ENCODE data around the gene CXCL14.

The CXCL14 gene

GRCh38 chr5:135604056-135604455, 25.3 kb upstream of the CXCL14 start:
- DNase-seq (ENCODE audit: low read depth) = no peak
- H3K4me3 ChIP-seq (ENCODE audit: low read depth, low read length) = no peak overlapping the region
- TF ChIP-seq CTCF (conservative IDR thresholded peaks at IDR 0.05; ENCODE audit: low read depth, low read length) = no peak

GRCh38 chr5:135602882-135603721, 24.3 kb upstream of the CXCL14 start:
- no peak overlapping the region for H3K4me3 ChIP-seq (ENCODE audit: low read depth, low read length)
- DNase-seq (ENCODE audit: low read depth) = no peak
- no peak for TF ChIP-seq CTCF (conservative IDR thresholded peaks at IDR 0.05; ENCODE audit: low read depth, low read length)

- no peak overlapping the region for H3K4me3 ChIP-seq (ENCODE audit: low read depth, low read length)
- DNase-seq (ENCODE audit: low read depth) = no peak
- TF ChIP-seq CTCF (conservative IDR thresholded peaks at IDR 0.05; ENCODE audit: low read depth, low read length) = no peak
Measured at GRCh38 chr5:135601466-135601865, 22.7 kb upstream of the CXCL14 start.

DNA sequence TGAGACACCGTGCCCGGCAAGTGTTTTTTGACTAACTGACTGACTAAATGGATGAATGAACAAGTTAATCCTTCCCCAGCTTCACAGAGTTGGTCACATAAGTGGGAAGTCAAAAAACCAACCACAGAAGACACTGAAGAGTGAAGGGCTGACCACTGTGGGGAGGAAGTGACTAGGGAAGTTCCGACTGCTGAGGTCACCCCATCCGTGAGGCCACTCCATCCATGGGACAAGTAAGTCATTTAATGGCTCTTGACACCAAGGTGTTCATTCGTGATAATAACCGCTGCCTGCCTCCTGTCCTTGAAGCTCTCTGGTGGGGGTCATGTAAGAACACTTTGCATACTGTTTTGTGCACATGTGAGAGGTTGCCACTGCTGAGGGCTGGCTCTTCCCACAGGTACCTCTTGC, 22.2 kb upstream of the CXCL14 start:
- no peak for TF ChIP-seq CTCF (conservative IDR thresholded peaks at IDR 0.05; ENCODE audit: low read depth, low read length)
- DNase-seq (ENCODE audit: low read depth) = no peak

GRCh38 chr5:135600152-135600570, 21.4 kb upstream of the CXCL14 start:
- no peak for TF ChIP-seq CTCF (conservative IDR thresholded peaks at IDR 0.05; ENCODE audit: low read depth, low read length)
- DNase-seq (ENCODE audit: low read depth) = no peak

More for the DNA sequence above, 22.2 kb upstream of the CXCL14 start:
- H3K4me3 ChIP-seq (ENCODE audit: low read depth, low read length) = no peak overlapping the region

GRCh38 chr5:135599421-135600151, 20.8 kb upstream of the CXCL14 start:
- no peak overlapping the region for H3K4me3 ChIP-seq (ENCODE audit: low read depth, low read length)
- no peak for DNase-seq (ENCODE audit: low read depth)
- no peak for TF ChIP-seq CTCF (conservative IDR thresholded peaks at IDR 0.05; ENCODE audit: low read depth, low read length)

More at GRCh38 chr5:135600152-135600570, 21.4 kb upstream of the CXCL14 start:
- no peak overlapping the region for H3K4me3 ChIP-seq (ENCODE audit: low read depth, low read length)
